T-helper 2 cell treated with Interferon-gamma antibody and Interleukin-4, amounts not matched to agents 5 μg/mL and 100 μg/mL, for 36 hours (primary cell): ENCODE measurements around the gene EFCAB6.

Experiments
- DNase-seq: peaks from one replicate; pipeline ENCODE4 v3.0.0; 2021; ENCODE audit warnings: low spot score
- H3K27ac Mint-ChIP-seq: one replicate; pipeline ENCODE4 v1.8.0; 2021; ENCODE audit warnings: mild to moderate bottlenecking, mixed read lengths
- H3K27me3 Mint-ChIP-seq: one replicate; pipeline ENCODE4 v1.8.0; 2021; ENCODE audit warnings: low read depth, mixed read lengths
- H3K36me3 Mint-ChIP-seq: one replicate; pipeline ENCODE4 v1.8.0; 2021; ENCODE audit warnings: low read depth, mixed read lengths
- H3K4me1 Mint-ChIP-seq: one replicate; pipeline ENCODE4 v1.8.0; 2021; ENCODE audit warnings: low read depth, mixed read lengths
- H3K4me3 Mint-ChIP-seq: one replicate; pipeline ENCODE4 v1.8.0; 2022; ENCODE audit warnings: mild to moderate bottlenecking, moderate library complexity, mixed read lengths
- H3K9me3 Mint-ChIP-seq: one replicate; pipeline ENCODE4 v1.8.0; 2021; ENCODE audit warnings: mixed read lengths

The EFCAB6 gene

GRCh38 chr22:43566561-43567332, 245.4 kb downstream of the EFCAB6 start:
- Mint-ChIP-seq H3K4me3 (no peak overlapping the region), H3K9me3 (no peaks in the 10 kb centered on the region), H3K36me3 (no peaks in the 10 kb centered on the region), H3K27me3 (no peaks in the 10 kb centered on the region), H3K4me1 (no peaks in the 10 kb centered on the region), H3K27ac (no peak overlapping the region)
- no peak for DNase-seq

- H3K4me1 Mint-ChIP-seq: no peaks in the 10 kb centered on the region
- no peak overlapping the region for H3K4me3 Mint-ChIP-seq
- no peaks in the 10 kb centered on the region for H3K9me3 Mint-ChIP-seq
These were observed 246.1 kb downstream of the EFCAB6 start for GRCh38 chr22:43566021-43566420.

GRCh38 chr22:43564859-43565258, 247.2 kb downstream of the EFCAB6 start:
- no peaks in the 10 kb centered on the region for H3K9me3 Mint-ChIP-seq
- DNase-seq: no peak
- H3K27me3 Mint-ChIP-seq: no peaks in the 10 kb centered on the region
- no peaks in the 10 kb centered on the region for H3K4me1 Mint-ChIP-seq
- H3K4me3 Mint-ChIP-seq: no peak overlapping the region
- no peak overlapping the region for H3K27ac Mint-ChIP-seq
- H3K36me3 Mint-ChIP-seq: no peaks in the 10 kb centered on the region

More at GRCh38 chr22:43566021-43566420, 246.1 kb downstream of the EFCAB6 start:
- H3K27ac Mint-ChIP-seq: no peak overlapping the region
- no peaks in the 10 kb centered on the region for H3K27me3 Mint-ChIP-seq
- DNase-seq: no peak
- no peaks in the 10 kb centered on the region for H3K36me3 Mint-ChIP-seq

DNA sequence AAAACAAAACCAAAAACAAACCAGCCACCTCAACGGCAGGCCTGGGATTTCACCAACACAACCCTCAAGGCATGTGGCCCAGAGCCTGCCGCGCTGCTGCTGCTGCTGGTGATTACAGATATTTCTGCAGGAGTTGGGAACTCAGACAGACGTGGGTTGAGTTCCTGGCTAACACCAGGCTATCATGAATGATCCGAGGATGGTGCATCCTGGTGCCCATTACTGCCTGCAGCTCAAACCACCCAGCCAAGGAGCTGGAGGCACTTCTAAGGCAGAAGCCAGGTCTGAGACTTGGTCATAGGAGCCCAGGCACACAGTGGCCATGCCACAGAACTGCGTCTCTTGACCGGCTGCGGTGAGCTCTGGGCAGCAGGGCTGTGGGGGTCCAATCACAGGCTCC, 248.5 kb downstream of the EFCAB6 start:
- H3K27me3 Mint-ChIP-seq: no peaks in the 10 kb centered on the region
- no peak overlapping the region for H3K27ac Mint-ChIP-seq
- H3K9me3 Mint-ChIP-seq: no peaks in the 10 kb centered on the region
- no peaks in the 10 kb centered on the region for H3K36me3 Mint-ChIP-seq
- no peaks in the 10 kb centered on the region for H3K4me1 Mint-ChIP-seq
- no peak for DNase-seq
- no peak overlapping the region for H3K4me3 Mint-ChIP-seq

DNA sequence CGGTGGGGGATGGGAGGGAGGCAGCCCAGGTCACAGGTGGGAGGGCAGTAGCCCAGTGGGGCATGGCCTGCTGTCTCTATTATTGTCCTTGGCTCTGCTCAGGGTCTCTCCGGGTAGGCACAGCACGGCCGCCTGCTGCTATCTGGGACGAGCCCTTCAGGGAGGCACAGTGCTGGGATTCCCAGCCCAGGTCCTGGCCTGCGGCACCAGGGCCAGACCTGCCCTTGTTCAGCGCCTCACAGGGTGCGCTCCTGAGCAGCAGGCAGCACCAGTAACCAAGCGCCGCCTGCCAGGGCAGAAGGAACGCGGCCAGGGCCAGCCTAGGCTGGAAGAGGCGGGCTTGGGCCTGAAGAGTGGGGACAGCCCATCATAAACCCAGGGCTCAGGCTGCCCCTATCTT, 249.3 kb downstream of the EFCAB6 start:
- no peak for DNase-seq
- Mint-ChIP-seq H3K4me1 (no peaks in the 10 kb centered on the region), H3K4me3 (no peak overlapping the region), H3K27ac (no peak overlapping the region), H3K27me3 (no peaks in the 10 kb centered on the region), H3K36me3 (no peaks in the 10 kb centered on the region), H3K9me3 (no peaks in the 10 kb centered on the region)

DNA sequence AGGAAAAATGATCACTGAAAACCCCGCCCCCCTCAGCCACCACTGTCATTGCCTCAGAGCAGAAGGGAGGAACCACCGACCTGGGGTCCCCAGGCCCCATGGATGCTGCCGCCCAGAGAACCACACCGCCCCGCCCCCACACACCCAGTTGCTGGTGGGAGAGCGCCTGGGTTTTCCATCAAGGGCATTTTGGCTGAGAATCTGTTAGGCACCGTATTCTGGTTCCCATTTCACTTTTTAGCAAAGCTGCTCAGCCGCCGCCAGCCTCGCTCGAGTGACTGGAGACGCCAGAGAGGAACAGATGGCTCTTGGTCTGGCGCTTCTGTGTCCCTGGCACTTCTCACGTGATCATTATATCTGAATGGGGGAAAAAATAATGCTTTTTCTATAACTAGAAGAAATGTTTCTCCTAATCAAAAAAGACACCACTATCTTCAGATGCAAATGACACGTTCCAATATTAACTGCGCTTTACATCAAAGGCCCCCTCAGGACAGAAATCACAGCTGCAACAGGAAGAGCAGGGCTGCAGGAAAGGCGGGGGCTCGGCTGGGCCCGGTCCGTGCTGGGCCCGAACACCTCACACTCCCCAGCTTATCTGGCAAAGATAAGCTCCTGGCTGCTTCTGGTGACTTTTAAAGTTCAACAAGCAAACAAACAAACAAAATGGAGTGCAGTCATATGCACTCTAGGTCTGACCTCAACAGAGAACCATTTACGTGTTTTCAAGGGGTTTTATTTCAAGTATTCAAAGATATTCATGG, 250.5 kb downstream of the EFCAB6 start:
- Mint-ChIP-seq H3K27me3 (no peaks in the 10 kb centered on the region), H3K9me3 (no peaks in the 10 kb centered on the region), H3K36me3 (no peaks in the 10 kb centered on the region)

DNA sequence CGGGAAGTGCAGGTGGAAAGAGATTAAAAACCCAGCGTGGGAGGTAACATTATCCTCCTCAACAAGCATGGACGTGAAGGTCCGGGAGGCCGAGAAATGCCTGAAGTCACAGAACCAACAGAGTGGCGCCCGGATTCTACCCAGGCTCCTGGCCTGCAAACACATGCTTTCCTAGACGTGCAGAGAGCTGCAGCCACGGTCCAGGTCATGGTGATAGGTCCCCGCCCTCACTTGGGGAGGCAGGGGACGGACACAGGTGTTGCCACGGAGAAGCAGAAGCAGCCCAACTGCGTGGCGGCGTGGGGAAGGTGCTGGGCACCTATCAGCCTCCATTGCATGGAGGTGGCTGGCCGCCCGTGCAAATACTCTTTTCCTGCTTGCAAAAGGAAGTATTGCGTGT, 251.5 kb downstream of the EFCAB6 start:
- Mint-ChIP-seq H3K4me1 (no peaks in the 10 kb centered on the region), H3K27ac (no peak overlapping the region), H3K36me3 (no peaks in the 10 kb centered on the region), H3K27me3 (no peaks in the 10 kb centered on the region), H3K9me3 (no peaks in the 10 kb centered on the region), H3K4me3 (no peak overlapping the region)
- DNase-seq: no peak

More for the DNA sequence above, 250.5 kb downstream of the EFCAB6 start:
- no peak overlapping the region for H3K27ac Mint-ChIP-seq
- H3K4me1 Mint-ChIP-seq: no peaks in the 10 kb centered on the region
- H3K4me3 Mint-ChIP-seq: no peak overlapping the region
- no peak for DNase-seq

DNA sequence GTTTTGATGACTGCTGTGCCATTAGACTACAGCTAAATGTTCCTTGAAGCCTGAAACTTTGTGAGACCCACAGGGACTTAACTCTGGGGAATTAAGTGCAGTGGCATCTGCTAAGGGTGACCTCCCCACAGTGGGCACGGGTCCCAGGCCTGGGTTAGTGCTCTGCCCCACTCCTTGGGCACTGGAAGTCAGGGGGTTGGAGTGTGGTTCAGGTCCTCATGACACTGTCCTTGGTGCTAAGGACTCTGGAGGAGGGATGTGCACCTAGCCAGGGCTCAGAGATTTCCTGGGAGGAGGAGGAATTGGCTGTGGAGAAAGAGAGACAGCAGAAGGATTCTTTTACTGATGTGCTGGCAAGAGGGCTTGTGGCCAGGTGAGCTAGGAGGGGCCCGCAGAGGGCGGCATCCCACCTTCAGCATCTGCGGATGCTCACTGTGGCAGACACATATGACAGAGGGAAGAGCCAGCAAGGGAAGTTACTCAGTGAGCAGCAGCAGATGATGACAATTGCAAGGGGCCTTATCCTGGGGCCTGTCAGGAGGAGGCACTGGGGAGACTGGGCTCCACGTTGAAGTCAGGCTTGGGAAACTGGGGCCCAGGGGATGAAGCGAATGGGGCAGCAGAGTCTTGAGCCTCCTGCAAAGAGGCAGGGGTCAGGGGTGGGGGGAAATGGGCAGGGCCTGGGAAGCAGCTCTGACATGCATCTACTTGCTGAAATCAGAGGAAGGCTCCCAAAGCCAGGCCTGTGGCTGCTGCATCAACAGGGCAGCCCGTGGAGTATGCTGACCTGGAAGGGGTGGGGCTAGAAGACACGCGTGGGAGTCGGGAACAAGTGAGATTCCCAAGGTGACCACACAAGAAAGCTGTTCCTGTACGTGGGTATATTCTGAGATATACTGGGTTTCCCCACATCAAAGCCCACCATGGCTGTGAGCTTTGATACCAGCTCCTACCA, 256.3 kb downstream of the EFCAB6 start:
- no peak overlapping the region for H3K4me3 Mint-ChIP-seq
- H3K4me1 Mint-ChIP-seq: no peaks in the 10 kb centered on the region
- no peaks in the 10 kb centered on the region for H3K9me3 Mint-ChIP-seq
- H3K27ac Mint-ChIP-seq: no peak overlapping the region
- no peaks in the 10 kb centered on the region for H3K27me3 Mint-ChIP-seq
- DNase-seq: no peak
- no peaks in the 10 kb centered on the region for H3K36me3 Mint-ChIP-seq

- Mint-ChIP-seq H3K36me3 (no peaks in the 10 kb centered on the region), H3K9me3 (no peaks in the 10 kb centered on the region), H3K4me1 (no peaks in the 10 kb centered on the region), H3K4me3 (no peak overlapping the region), H3K27me3 (no peaks in the 10 kb centered on the region), H3K27ac (no peak overlapping the region)
- DNase-seq: no peak
These were observed 257.3 kb downstream of the EFCAB6 start for GRCh38 chr22:43554694-43555365.

DNA sequence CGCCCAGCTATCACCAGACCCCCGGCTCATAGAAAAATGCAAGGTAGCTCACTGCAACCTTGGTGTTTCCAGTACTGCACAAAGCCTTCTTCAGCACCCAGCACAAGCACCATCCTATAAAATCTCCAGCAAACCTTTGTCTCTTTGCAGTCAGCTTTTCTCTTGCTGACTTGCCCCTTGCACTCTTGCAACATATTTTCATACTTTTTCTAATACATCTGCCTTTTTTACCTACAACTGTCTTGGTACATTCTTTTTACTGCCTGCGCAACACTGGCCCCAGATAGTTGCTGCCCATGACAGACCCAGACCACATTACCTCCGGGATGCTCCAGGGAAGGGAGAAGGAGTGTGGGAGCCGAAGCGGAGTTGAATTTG, 257.9 kb downstream of the EFCAB6 start:
- no peak overlapping the region for H3K4me3 Mint-ChIP-seq
- no peak for DNase-seq
- no peak overlapping the region for H3K27ac Mint-ChIP-seq
- no peaks in the 10 kb centered on the region for H3K9me3 Mint-ChIP-seq
- no peaks in the 10 kb centered on the region for H3K27me3 Mint-ChIP-seq
- H3K4me1 Mint-ChIP-seq: no peaks in the 10 kb centered on the region
- H3K36me3 Mint-ChIP-seq: no peaks in the 10 kb centered on the region

- Mint-ChIP-seq H3K4me3 (no peak overlapping the region), H3K9me3 (no peaks in the 10 kb centered on the region), H3K27ac (no peak overlapping the region), H3K27me3 (no peaks in the 10 kb centered on the region), H3K36me3 (no peaks in the 10 kb centered on the region), H3K4me1 (no peaks in the 10 kb centered on the region)
- DNase-seq: no peak
These were observed 258.4 kb downstream of the EFCAB6 start for GRCh38 chr22:43553451-43554258.

GRCh38 chr22:43550672-43551071, 261.4 kb downstream of the EFCAB6 start:
- no peak overlapping the region for H3K27ac Mint-ChIP-seq
- no peaks in the 10 kb centered on the region for H3K36me3 Mint-ChIP-seq
- DNase-seq: no peak
- H3K9me3 Mint-ChIP-seq: no peaks in the 10 kb centered on the region
- no peaks in the 10 kb centered on the region for H3K4me1 Mint-ChIP-seq
- no peaks in the 10 kb centered on the region for H3K27me3 Mint-ChIP-seq
- H3K4me3 Mint-ChIP-seq: no peak overlapping the region
